Heart left ventricle (tissue), 13 donors: ENCODE results near the gene DNAJC11.

Experiments used
- POLR2A ChIP-seq, 2 donors: fragments of 450-650 bp; IDR thresholded peaks; one replicate each; pipeline ENCODE4 v1.6.1; 2017; ENCODE audit warnings: antibody characterized with exemption in 2 of 2, mild to moderate bottlenecking in 2 of 2, moderate library complexity in 2 of 2
- TF ChIP-seq, protein P1 (sequence below), 12 donors: fragments of 200-600 bp; sonication (generic) in 4 of 12; IDR thresholded peaks; one replicate each; pipeline versions ENCODE4 v1.5.0 to v1.8.0; 2018 to 2022; ENCODE audit warnings: antibody characterized with exemption in 12 of 12, mild to moderate bottlenecking in 5 of 12
- donor health status: ischemic (EF 13 %, LVEDD 7.1; RV severe dilation, severe dysfunction).
- donor health status: DM: no; HTN: yes; CAD: no.
- donor health status: DM: no; HTN: no; CAD: no.
- donor health status: ischemic (EF 25% LVEDD 6.9; RV normal size, moderate dysfunction).
- donor health status: ischemic (EF 25% LVEDD 5.7; RV mildly dilated, moderate dysfunction).
- donor health status: ischemic (EF 35%, LVEDD 5.7; RV mildly dilated, moderate dysfunction).
- donor health status: nonischemic (EF 11% LVEDD 7.7; RV severe dilation, severe dysfunction).
- donor health status: DM: yes; HTN: yes; CAD: no.
- donor health status: PGD.
- donor health status: ischemic (EF 29% LVEDD 5.4; RV normal size, mild dysfunction).
- donor health status: nonischemic (EF 23%, LVEDD 6.1; RV moderate dilation, normal function).

DNA sequence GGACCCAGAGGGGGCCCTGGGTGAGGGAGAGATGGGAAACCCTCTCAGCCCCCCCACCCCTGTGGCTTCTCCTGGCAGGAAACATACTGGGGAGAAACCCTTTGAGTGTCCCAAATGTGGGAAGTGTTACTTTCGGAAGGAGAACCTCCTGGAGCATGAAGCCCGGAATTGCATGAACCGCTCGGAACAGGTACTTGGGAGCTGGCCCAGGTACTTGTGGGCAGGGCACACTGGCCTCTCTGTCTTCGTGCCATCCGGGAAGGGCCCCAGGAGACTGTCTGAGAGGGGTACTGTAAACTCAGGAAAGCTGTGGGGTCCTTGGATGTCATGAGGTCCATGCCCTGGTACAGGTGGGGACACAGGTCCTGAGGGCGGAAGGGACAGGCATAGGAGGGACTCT lies 115.8 kb downstream of the DNAJC11 start:
- TF ChIP-seq, protein P1, sequence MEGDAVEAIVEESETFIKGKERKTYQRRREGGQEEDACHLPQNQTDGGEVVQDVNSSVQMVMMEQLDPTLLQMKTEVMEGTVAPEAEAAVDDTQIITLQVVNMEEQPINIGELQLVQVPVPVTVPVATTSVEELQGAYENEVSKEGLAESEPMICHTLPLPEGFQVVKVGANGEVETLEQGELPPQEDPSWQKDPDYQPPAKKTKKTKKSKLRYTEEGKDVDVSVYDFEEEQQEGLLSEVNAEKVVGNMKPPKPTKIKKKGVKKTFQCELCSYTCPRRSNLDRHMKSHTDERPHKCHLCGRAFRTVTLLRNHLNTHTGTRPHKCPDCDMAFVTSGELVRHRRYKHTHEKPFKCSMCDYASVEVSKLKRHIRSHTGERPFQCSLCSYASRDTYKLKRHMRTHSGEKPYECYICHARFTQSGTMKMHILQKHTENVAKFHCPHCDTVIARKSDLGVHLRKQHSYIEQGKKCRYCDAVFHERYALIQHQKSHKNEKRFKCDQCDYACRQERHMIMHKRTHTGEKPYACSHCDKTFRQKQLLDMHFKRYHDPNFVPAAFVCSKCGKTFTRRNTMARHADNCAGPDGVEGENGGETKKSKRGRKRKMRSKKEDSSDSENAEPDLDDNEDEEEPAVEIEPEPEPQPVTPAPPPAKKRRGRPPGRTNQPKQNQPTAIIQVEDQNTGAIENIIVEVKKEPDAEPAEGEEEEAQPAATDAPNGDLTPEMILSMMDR (IDR thresholded peaks at IDR 0.05) = no peak
- TF ChIP-seq POLR2A (IDR thresholded peaks at IDR 0.05) = no peak
